Right lung (tissue), 10 donors: ENCODE data around the gene OR7A5. TPM values are rescaled to one million over a fixed set of nuclear protein-coding genes. Genes with fewer than 3 reads are reported as not detected.
"Not testable (repeated sequence)": the region's sequence is repeated elsewhere in the genome, so short reads cannot be mapped to it uniquely, and the experiment has no call there.

Source experiments
- DNase-seq, 2 donors: peaks; one replicate each; pipeline ENCODE4 v3.0.0-alpha.2; 2013
- long read RNA-seq, 8 donors: transcript quantifications; one replicate each; lab custom pipeline, GENCODE V29; 2026
- polyA plus RNA-seq, 5 donors: library from polyadenylated mRNA; unstranded; fragments of 120-200 nt; gene quantifications; one replicate each; pipeline versions ENCODE4 v1.2.1 to v1.2.3, GENCODE V29; 2013; ENCODE audit warnings: inconsistent platforms in 1 of 5, low replicate concordance in 1 of 5; ENCODE audit not compliant: insufficient read length in 5 of 5, insufficient read depth in 1 of 5

OR7A5 gene
- not detected for polyA plus RNA-seq
- long read RNA-seq, donor 1, result 0 reads
- long read RNA-seq, donor 2, result 0 reads
- long read RNA-seq, donor 3, result 0 reads
- long read RNA-seq, donor 4, result 0 reads
- long read RNA-seq, donor 5, result 0 reads
- long read RNA-seq, donor 6, result 0 reads
- long read RNA-seq, donor 7, result 0 reads
- long read RNA-seq, donor 8, result 0 reads

- DNase-seq, result no peak
Observed at GRCh38 chr19:14835011-14835410, at the start of gene OR7A5, which contains the start of gene OR7C1. Gene OR7A5 (minus strand): TSS chr19:14835185. CDS start chr19:14828241, 6,944 bp downstream. Gene OR7C1 (minus strand): TSS chr19:14835185. CDS start chr19:14800136, 35,049 bp downstream.

DNA sequence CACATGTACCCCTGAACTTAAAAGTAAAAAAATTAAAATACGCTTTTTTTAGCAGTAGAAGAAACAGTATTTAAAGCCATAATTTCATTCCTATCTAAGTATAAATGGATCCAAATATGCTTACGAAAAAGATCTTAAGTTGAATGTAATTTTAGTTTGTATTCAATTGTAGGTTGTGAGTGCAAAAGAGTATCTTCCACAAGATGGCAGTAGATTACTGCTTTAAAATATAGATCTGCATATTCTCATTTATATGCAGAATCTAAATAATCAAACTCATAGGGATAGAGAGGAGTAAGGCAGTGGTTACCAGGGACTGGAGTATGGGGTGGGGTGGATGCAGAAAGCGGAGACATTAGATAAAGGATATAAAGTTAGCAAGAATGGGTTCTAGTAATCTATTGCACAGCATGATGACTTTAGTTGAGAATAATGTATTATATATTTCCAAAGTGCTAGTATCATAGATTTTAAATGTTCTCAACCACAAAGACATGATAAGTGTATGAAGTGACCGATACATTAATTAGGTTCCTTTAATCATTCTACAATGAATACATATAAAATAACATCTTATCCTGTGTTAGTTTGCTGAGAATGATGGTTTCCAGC, 36.7 kb upstream of the OR7A5 start:
- DNase-seq, result no peak

DNA sequence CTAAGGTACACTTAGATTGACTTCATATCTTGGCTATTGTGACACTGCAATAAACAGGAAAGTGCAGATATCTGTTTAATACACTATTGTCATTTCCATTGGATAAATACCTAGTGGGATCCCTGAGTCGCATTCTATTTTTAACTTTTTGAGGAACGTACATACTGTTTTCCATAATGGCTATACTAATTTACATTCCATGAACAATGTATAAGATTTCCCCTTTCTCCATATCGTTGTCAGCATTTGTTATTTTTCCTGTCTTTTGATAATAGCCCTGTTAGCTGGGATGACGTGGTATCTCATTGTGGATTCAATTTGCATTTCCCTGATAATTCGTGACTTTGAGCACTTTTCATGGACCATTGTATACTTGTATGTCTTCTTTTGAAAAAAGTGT, 33.5 kb upstream of the OR7A5 start:
- no peak for DNase-seq

- DNase-seq, result no peak
Observed at GRCh38 chr19:14848822-14849221, 13.8 kb upstream of the OR7A5 start, which contains the start of gene OR7A10. Gene OR7A10 (minus strand): TSS chr19:14848922. CDS start chr19:14841877, 7,045 bp downstream.

DNA sequence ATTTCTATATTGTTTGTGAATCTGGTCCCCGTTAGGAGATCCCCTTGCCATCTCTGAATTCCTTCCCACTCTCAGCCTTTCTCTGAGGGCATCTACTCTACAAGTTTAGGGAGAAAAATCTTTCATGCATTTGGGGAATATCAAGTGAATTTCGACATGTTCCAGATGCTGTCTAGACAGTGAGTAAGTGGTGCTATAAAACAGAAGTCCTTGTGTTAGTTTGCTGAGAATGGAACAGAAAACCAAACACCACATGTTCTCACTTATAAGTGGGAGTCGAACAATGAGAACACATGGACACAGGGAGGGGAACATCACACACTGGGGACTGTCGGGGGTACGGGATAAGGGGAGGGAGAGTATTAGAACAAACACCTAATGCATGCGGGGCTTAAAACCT, 8.6 kb upstream of the OR7A5 start:
- DNase-seq, result no peak

GRCh38 chr19:14843169-14843568, 8.2 kb upstream of the OR7A5 start:
- no peak for DNase-seq

GRCh38 chr19:14840206-14840605, 5.2 kb upstream of the OR7A5 start:
- no peak for DNase-seq

- no peak for DNase-seq
Observed at GRCh38 chr19:14837391-14837790, 2.4 kb upstream of the OR7A5 start.

- DNase-seq, result no peak
Observed at GRCh38 chr19:14830702-14831101, 4.3 kb downstream of the OR7A5 start.

DNA sequence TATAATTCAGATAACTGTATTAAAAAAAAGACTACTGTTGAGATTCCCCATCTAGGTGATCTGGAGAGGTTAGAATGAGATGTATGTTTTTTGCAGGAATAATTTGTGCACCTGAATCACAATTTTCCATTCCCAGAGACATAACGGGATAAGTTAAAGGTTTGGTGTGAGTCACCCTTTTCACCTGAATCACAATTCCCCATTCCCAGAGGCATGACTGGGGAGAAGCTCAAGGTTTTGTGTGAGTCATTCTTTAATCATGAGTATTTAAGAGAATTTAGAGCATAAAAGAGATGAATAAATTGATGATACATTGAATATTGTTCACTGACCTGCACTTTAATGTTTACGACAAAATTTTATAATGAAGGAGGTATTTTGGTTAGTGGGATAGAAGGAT, 9.0 kb downstream of the OR7A5 start:
- no peak for DNase-seq

DNA sequence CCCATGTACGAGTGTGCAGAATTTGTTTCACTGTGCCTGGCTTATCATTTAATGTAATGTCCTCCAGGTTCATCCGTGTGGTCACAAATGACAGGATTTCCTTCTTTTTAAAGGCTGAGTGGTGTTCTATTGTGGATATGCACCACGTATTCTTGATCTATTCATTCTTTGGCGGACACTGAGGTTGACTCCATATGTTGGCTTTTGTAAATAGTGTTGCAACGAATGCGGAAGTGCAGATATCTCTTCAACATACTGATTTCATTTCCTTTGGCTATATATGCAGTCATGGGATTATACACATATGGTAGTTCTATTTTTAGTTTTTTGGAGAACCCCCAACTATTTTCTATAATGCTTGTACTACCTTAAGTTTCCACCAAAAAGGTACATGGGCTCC, 13.0 kb downstream of the OR7A5 start:
- no peak for DNase-seq

DNA sequence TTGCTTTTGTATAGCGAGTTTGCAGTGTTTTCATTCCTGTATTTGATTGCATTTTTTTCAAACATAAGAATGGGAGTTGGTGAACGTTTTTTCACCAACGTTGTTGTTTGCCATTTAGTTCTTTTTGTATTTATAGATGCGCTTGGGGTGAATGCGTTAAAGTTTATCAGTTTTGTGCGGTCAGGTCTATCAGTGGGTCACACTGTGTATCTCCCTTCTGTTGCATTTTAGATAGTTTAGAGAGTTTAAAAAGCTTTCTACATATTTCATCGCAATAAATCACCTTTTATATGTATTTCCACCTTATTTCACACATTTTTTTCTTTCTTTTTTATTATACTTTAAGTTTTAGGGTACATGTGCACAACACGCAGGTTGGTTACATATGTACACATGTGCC, 16.4 kb downstream of the OR7A5 start:
- DNase-seq, result no peak

GRCh38 chr19:14817052-14817451, 17.9 kb downstream of the OR7A5 start:
- DNase-seq, result no peak

GRCh38 chr19:14814982-14815652, 19.9 kb downstream of the OR7A5 start:
- no peak for DNase-seq

DNA sequence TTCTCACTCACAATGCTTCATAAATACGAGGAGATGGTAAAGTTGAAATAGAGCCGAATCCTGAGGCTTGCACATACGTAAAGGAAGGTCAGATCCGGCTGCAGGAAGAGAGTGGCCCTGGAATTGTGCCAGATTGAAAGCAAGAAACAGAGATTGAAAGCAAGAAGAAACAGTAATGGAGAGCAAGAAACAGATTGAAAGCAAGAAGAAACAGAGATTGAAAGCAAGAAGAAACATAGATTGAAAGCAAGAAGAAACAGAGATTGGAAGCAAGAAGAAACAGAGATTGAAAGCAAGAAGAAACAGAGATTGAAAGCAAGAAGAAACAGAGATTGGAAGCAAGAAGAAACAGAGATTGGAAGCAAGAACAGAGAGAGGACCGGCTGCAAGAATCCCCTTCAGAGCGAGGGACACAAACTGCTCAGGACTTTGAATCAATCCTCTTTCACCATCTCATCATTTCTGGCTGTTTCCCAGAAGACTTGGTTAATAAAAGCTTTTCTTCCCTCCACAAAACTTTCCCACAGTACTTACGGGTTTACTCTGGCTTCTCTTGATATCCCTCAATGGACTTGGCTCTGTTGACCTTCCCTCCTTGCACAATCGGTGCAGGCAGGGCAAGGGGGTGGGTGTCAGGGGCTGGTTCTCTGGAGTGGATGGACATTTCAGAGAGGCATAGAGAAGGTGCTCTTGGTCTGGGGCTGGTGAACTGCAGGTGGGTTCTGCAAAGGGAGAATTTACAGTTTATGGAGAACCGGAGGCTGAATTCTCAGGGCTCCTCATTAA, 25.5 kb downstream of the OR7A5 start:
- no peak for DNase-seq

DNA sequence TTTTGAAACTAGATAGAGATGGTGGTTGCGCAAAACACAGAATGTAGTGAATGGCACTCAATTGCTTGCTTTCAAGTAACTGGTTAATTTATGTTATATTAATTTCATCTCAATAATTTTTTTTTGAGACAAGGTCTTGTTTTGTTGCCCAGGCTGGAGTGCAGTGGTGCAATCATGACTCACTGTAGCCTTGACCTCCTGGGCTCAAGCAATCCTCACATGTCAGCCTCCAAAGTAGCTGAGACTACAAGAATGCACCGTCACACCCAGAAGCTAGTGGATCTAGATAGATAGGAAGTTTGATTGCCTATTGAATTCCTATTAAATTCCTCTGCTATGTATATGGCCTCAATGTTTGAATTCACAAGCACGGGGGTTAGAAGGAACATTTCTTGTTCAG, 30.2 kb downstream of the OR7A5 start:
- DNase-seq, result no peak

GRCh38 chr19:14798760-14799159, 36.2 kb downstream of the OR7A5 start:
- DNase-seq, result no peak

- no peak for DNase-seq
Observed at GRCh38 chr19:14796021-14796420, 39.0 kb downstream of the OR7A5 start.

DNA sequence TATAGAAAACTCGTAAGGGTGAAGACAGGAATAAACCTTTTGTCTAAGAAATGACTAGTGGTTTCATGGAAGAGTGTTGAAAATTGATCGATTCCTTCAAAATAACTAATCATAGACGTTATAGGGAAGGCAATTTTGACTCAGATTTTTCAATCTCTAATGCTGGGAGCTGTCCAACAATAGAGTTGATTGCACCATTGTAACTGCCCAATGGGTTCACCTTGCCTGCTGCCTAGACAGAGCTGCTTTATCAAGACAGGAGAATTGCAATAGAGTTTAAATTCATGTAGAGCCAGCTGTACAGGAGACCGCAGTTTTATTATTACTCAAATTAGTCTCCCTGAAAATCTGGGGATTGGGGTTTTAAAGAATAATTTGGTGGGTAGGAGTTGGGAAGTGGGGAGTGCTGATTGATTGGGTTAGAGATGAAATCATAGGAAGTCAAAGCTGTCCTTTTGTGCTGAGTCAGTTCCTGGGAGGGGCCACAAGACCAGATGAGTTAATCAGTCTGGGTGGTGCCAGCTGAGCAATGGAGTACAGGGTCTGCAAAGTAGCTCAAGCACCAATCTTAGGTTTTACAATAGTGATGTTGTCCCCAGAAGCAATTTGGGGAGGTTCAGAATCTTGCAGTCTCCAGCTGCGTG, 39.8 kb downstream of the OR7A5 start:
- no peak for DNase-seq

DNA sequence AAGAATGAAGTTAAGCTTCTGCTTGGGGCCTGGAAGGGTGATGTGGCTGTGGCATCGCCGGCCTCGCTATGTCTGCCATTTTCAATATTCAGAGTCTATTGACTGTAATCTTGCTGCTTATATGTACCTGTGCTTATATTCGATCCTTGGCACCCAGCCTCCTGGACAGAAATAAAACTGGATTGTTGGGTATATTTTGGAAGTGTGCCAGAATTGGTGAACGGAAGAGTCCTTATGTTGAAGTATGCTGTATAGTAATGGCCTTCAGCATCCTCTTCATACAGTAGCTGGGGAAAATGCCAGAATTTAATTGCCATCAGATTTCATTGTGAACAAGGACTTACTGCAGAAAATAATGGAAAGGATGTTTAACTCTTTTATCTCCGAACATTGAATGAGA, 42.7 kb downstream of the OR7A5 start:
- not testable (repeated sequence) for DNase-seq

DNA sequence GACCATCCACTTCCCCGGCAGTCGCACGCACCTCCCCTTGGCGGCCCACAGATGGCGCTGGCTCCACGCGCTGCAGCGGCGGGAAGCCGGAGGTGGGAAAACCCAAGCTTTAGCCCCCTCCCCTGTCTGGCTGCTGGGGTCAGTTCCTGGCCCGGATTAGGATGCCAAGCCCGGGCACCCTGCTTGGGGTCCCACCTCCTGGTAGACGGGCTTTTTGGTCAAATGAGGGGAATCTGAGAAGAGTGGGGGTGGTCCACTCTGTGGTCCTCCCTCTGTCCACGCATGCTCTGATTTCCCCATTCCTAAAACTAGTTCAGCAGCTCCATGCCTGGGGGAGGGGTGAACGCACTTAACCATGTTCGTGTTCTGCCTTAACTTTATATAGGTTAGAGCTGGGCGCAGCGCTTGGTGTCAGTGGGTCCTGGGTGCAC, 48.5 kb downstream of the OR7A5 start:
- DNase-seq, result no peak
